ENCODE measurements around the gene C3orf20. TPM values are rescaled to one million over a fixed set of nuclear protein-coding genes. Genes with fewer than 3 reads are reported as not detected.

Gene C3orf20
- total and polyA plus RNA-seq, 2 experiments from 2014 or later = not detected

- TF ChIP-seq JUNB (IDR thresholded peaks at IDR 0.05; ENCODE audit: unreplicated experiment) = no peak
- TF ChIP-seq CTCF (conservative IDR thresholded peaks at IDR 0.05; ENCODE audit: low read depth in 2 of 2) = no peak
- TF ChIP-seq CREB1 (CRISPR knock-in tag; IDR thresholded peaks at IDR 0.05; ENCODE audit: low read depth) = no peak
- TF ChIP-seq NANOG (IDR thresholded peaks at IDR 0.05; ENCODE audit: borderline replicate concordance) = no peak
- no peak for TF ChIP-seq STAT1 (IDR thresholded peaks at IDR 0.05; ENCODE audit: unreplicated experiment)
- TF ChIP-seq POLR2AphosphoS5 (IDR thresholded peaks at IDR 0.05; ENCODE audit: low read depth) = no peak
- no peak for TF ChIP-seq ZNF331 (CRISPR knock-in tag; IDR thresholded peaks at IDR 0.05; ENCODE audit: low read depth)
- no peak for TF ChIP-seq ZNF114 (CRISPR knock-in tag; IDR thresholded peaks at IDR 0.05)
- TF ChIP-seq ETS1 (IDR thresholded peaks at IDR 0.05) = no peak
- TF ChIP-seq EZH2phosphoT487 (IDR thresholded peaks at IDR 0.05; ENCODE audit: unreplicated experiment) = no peak
- TF ChIP-seq EZH2 (IDR thresholded peaks at IDR 0.05; ENCODE audit: low read depth, unreplicated experiment) = no peak
Observed at GRCh38 chr3:14627815-14628214, 47.1 kb upstream of the C3orf20 start (continued).

DNA sequence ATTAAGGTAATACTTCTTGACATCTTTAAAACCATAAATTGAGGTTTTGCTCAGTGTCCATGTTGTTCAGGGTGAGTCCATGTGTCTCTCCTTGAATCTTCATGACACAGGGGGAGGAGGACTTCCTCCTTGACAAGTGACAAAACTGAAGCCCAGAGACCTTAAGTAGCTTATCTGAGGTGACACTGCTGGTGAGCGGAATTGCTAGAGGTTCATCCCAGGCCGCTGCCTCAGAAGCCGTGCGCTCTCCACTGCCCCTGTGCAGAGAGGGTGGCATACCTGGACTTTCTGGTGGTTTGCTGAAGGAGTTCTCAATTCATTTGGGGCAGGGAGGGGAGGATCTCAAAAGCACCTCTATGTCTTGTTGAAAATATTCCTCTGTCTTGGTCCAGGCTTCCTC lies 46.5 kb upstream of the C3orf20 start:
- no peak for DNase-seq (ENCODE audit: low spot score)
- Histone ChIP-seq H3K79me2 (replicated peaks; ENCODE audit: insufficient read depth) (no peaks in the 10 kb centered on the region), H3K4me2 (no peak overlapping the region), H3K4me3 (no peak overlapping the region), H3K27ac (ENCODE audit: low read depth) (no peak overlapping the region), H4K20me1 (replicated peaks; ENCODE audit: insufficient read depth) (no peaks in the 10 kb centered on the region), H3K36me3 (ENCODE audit: insufficient read depth) (no peaks in the 10 kb centered on the region), H3K9me2 (ENCODE audit: insufficient read depth) (no peaks in the 10 kb centered on the region), H3K27me3 (ENCODE audit: insufficient read depth) (no peaks in the 10 kb centered on the region), H2AFZ (no peak overlapping the region), H3F3A (replicated peaks; ENCODE audit: low read depth) (no peaks in the 10 kb centered on the region), H3K4me1 (ENCODE audit: insufficient read depth) (0 out of 2 replicates have a peak, but pooled peaks cover 8% of the 10 kb centered on the region)
- ATAC-seq = no peak
- no peak overlapping the region for H3K4me3 Mint-ChIP-seq
- H3K36me3 Mint-ChIP-seq (ENCODE audit: low read depth) = no peaks in the 10 kb centered on the region
- peaks cover 6% of the 10 kb centered on the region for H3K27me3 Mint-ChIP-seq (ENCODE audit: insufficient read depth, low read depth, poor library complexity)
- H3K27ac Mint-ChIP-seq = no peak overlapping the region
- H3K9me3 Mint-ChIP-seq = no peaks in the 10 kb centered on the region
- H3K4me1 Mint-ChIP-seq = peaks cover 22% of the 10 kb centered on the region
- no peak for TF ChIP-seq EZH2 (IDR thresholded peaks at IDR 0.05; ENCODE audit: low read depth, unreplicated experiment)
- no peak for TF ChIP-seq JUNB (IDR thresholded peaks at IDR 0.05; ENCODE audit: unreplicated experiment)
- TF ChIP-seq REST (IDR thresholded peaks at IDR 0.05; ENCODE audit: unreplicated experiment) = no peak
- TF ChIP-seq ZNF331 (CRISPR knock-in tag; IDR thresholded peaks at IDR 0.05; ENCODE audit: low read depth) = no peak
- TF ChIP-seq POLR2AphosphoS5 (IDR thresholded peaks at IDR 0.05; ENCODE audit: low read depth) = no peak
- TF ChIP-seq, protein P1, sequence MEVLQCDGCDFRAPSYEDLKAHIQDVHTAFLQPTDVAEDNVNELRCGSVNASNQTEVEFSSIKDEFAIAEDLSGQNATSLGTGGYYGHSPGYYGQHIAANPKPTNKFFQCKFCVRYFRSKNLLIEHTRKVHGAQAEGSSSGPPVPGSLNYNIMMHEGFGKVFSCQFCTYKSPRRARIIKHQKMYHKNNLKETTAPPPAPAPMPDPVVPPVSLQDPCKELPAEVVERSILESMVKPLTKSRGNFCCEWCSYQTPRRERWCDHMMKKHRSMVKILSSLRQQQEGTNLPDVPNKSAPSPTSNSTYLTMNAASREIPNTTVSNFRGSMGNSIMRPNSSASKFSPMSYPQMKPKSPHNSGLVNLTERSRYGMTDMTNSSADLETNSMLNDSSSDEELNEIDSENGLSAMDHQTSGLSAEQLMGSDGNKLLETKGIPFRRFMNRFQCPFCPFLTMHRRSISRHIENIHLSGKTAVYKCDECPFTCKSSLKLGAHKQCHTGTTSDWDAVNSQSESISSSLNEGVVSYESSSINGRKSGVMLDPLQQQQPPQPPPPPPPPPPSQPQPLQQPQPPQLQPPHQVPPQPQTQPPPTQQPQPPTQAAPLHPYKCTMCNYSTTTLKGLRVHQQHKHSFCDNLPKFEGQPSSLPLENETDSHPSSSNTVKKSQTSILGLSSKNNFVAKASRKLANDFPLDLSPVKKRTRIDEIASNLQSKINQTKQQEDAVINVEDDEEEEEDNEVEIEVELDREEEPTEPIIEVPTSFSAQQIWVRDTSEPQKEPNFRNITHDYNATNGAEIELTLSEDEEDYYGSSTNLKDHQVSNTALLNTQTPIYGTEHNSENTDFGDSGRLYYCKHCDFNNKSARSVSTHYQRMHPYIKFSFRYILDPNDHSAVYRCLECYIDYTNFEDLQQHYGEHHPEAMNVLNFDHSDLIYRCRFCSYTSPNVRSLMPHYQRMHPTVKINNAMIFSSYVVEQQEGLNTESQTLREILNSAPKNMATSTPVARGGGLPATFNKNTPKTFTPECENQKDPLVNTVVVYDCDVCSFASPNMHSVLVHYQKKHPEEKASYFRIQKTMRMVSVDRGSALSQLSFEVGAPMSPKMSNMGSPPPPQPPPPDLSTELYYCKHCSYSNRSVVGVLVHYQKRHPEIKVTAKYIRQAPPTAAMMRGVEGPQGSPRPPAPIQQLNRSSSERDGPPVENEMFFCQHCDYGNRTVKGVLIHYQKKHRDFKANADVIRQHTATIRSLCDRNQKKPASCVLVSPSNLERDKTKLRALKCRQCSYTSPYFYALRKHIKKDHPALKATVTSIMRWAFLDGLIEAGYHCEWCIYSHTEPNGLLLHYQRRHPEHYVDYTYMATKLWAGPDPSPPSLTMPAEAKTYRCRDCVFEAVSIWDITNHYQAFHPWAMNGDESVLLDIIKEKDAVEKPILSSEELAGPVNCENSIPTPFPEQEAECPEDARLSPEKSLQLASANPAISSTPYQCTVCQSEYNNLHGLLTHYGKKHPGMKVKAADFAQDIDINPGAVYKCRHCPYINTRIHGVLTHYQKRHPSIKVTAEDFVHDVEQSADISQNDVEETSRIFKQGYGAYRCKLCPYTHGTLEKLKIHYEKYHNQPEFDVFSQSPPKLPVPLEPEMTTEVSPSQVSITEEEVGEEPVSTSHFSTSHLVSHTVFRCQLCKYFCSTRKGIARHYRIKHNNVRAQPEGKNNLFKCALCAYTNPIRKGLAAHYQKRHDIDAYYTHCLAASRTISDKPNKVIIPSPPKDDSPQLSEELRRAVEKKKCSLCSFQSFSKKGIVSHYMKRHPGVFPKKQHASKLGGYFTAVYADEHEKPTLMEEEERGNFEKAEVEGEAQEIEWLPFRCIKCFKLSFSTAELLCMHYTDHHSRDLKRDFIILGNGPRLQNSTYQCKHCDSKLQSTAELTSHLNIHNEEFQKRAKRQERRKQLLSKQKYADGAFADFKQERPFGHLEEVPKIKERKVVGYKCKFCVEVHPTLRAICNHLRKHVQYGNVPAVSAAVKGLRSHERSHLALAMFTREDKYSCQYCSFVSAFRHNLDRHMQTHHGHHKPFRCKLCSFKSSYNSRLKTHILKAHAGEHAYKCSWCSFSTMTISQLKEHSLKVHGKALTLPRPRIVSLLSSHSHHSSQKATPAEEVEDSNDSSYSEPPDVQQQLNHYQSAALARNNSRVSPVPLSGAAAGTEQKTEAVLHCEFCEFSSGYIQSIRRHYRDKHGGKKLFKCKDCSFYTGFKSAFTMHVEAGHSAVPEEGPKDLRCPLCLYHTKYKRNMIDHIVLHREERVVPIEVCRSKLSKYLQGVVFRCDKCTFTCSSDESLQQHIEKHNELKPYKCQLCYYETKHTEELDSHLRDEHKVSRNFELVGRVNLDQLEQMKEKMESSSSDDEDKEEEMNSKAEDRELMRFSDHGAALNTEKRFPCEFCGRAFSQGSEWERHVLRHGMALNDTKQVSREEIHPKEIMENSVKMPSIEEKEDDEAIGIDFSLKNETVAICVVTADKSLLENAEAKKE (CRISPR knock-in tag; IDR thresholded peaks at IDR 0.05) = no peak
